ENCODE measurements around the gene ADAM33.

The ADAM33 gene

DNA sequence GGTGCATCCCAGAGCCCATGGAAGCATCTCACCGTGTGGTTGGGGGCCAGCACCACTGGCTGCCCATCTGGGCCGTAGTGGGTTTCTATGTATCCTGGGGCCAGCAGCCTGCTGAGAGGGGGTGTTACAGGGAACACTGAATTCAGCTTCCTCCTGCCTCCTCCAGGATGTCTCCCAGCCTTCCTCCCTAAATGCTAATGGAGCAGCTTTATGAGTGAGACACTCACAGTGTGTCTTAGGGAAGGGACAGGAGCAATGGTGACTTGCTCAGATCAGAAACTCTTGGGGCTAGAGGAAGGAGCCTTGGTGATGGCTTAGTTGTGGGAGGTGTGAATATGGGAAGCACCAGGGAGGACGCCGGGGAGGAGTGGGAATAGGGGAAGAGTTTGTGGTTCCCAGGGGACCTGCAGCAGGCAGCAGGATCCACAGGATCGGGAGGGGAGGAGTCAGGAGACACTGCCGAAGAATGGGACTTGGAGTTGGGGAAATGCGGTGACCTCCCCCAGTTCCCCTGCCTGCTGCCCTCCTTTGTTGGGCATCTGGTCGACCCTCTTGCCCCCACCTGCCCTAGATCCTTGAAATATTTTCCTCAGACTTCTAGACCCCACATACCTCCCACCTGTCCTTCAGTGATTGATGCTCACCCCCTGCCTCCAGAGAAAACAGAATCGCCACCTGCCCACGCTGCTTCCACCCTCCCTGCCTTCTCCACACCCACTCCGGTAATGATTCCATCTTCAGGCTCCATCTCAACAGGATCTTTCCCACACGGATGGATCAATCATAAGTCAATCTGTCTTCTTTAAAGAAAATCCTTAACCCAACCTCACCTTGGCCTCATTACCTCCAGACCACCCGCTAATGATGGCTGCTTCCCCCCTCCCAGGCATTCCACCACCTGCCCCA is 6.6 kb downstream of the ADAM33 start:
- H3K27me3 ChIP-seq (replicated peaks in 2 of 5; ENCODE audit: control insufficient read depth in 4 of 5, insufficient read depth in 5 of 5, low read length in 4 of 5): peaks cover 0 to 85% (median 30%) of the 10 kb centered on the region in 5 experiments
- CTCF ChIA-PET: interaction anchor here (0.7 to 14.4 kb wide), 12 partner anchors 8 to 76 kb away, joined by 3 to 121 read pairs (median 4); partner anchors contain the start of gene SIGLEC1
- WGBS (ENCODE audit: insufficient coverage): 53% methylated on average over 9 of the region's 13 CpGs
- peaks cover 0 to 14% (median 9%) of the 10 kb centered on the region in 4 experiments for H3K4me1 ChIP-seq (ENCODE audit: control extremely low read depth in 1 of 4, control insufficient read depth in 4 of 4, insufficient read depth in 4 of 4, low read length in 3 of 4)
- no peak overlapping the region for H3K27ac ChIP-seq (ENCODE audit: insufficient read depth in 1 of 2, low read depth in 1 of 2, low read length in 2 of 2, poor library complexity in 1 of 2, severe bottlenecking in 2 of 2)
- no peak for DNase-seq
- H3K9me3 ChIP-seq (ENCODE audit: control extremely low read depth in 1 of 5, control insufficient read depth in 4 of 5, insufficient read depth in 2 of 5, low read depth in 1 of 5, low read length in 4 of 5): no peaks in the 10 kb centered on the region
- no peaks in the 10 kb centered on the region for H3K36me3 ChIP-seq (ENCODE audit: control insufficient read depth in 4 of 4, insufficient read depth in 4 of 4, low read length in 3 of 4)
- POLR2A ChIA-PET: no interaction called here
- peak overlapping the region in 1 of 7 experiments; percentile 1 for H3K4me3 ChIP-seq (ENCODE audit: control insufficient read depth in 1 of 7, extremely low read depth in 1 of 7, insufficient read depth in 4 of 7, low read depth in 2 of 7, low read length in 6 of 7)

DNA sequence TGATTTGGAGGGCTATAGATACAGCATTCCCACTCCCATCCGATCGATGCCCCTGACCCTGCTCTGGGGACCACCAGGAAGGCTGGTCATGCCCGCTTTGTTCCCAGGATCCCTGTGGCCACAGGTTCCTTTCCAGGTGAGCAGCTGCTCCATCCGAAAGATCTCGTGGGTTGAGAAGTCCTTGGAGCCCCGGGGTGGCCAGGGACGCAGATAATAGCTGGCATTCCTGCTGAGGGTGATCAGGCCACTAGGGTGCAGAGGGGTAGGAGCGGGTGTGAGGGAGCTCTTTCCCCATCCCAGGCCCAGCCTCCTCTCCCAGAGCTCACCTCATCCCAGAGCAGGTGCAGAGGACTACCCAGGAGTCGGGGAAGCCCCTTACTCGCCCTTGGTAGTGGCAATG is 7.4 kb downstream of the ADAM33 start:
- peaks cover 0 to 81% (median 27%) of the 10 kb centered on the region in 5 experiments for H3K27me3 ChIP-seq (replicated peaks in 2 of 5; ENCODE audit: control insufficient read depth in 4 of 5, insufficient read depth in 5 of 5, low read length in 4 of 5)
- peaks cover 0 to 14% (median 9%) of the 10 kb centered on the region in 4 experiments for H3K4me1 ChIP-seq (ENCODE audit: control extremely low read depth in 1 of 4, control insufficient read depth in 4 of 4, insufficient read depth in 4 of 4, low read length in 3 of 4)
- H3K36me3 ChIP-seq (ENCODE audit: control insufficient read depth in 4 of 4, insufficient read depth in 4 of 4, low read length in 3 of 4): no peaks in the 10 kb centered on the region
- H3K4me3 ChIP-seq (ENCODE audit: control insufficient read depth in 1 of 7, extremely low read depth in 1 of 7, insufficient read depth in 4 of 7, low read depth in 2 of 7, low read length in 6 of 7): no peak overlapping the region
- no peaks in the 10 kb centered on the region for H3K9me3 ChIP-seq (ENCODE audit: control extremely low read depth in 1 of 5, control insufficient read depth in 4 of 5, insufficient read depth in 2 of 5, low read depth in 1 of 5, low read length in 4 of 5)
- POLR2A ChIA-PET: no interaction called here
- CTCF ChIA-PET: interaction anchor here (0.9 to 14.4 kb wide), 8 partner anchors 12 to 94 kb away, joined by 3 to 121 read pairs (median 4); partner anchors contain the start of gene SIGLEC1
- DNase-seq: no peak
- no peak overlapping the region for H3K27ac ChIP-seq (ENCODE audit: insufficient read depth in 1 of 2, low read depth in 1 of 2, low read length in 2 of 2, poor library complexity in 1 of 2, severe bottlenecking in 2 of 2)
- WGBS (ENCODE audit: insufficient coverage): 80% methylated on average over 4 of the region's 10 CpGs

DNA sequence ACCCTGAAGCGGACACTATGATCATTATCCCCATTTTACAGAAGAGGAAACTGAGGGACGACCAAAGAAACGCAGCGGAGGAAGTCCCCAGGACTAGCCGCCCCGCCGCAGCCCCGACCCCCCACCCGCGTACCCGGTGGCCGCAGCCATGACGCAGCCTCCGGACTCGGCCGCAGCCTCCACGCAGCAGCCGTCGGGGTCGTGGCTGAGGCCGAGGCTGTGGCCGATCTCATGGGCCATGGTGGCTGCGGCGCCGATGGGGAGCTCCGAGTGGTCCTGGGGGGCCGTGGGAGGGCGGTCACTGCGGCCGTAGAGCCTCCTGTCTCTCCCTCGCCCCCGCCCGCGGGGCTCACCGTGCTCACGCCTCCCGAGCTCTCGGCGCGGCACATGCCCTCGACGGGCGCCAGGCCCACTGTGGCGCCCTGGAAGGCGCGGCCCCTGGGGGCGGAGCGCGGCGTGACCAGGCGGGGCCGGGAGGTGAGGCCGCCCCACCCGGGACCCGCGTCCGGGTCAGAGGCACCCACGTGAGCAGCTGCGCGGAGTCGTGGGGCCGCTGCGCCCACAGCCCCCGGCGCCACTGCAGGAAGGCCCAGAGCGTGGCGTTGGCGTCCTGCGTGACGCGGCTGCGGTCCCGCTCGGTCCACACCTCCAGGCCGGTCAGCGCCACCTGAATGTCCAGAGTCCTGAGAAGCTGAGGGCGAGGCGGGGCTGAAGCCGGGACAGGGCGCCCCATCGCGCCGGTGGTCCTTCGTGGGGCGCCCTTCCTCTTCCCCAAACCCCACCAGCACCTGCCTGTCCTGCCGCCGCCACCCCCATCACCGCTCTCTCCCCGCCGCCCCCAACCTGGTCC is 8.4 kb downstream of the ADAM33 start:
- Histone ChIP-seq H3K27me3 (replicated peaks in 2 of 5; ENCODE audit: control insufficient read depth in 4 of 5, insufficient read depth in 5 of 5, low read length in 4 of 5) (peaks cover 0 to 78% (median 23%) of the 10 kb centered on the region in 5 experiments), H3K4me3 (ENCODE audit: control insufficient read depth in 1 of 7, extremely low read depth in 1 of 7, insufficient read depth in 4 of 7, low read depth in 2 of 7, low read length in 6 of 7) (peak overlapping the region in 3 of 7 experiments; percentile 48 to 60 (median 57)), H3K9me3 (ENCODE audit: control extremely low read depth in 1 of 5, control insufficient read depth in 4 of 5, insufficient read depth in 2 of 5, low read depth in 1 of 5, low read length in 4 of 5) (no peaks in the 10 kb centered on the region), H3K36me3 (ENCODE audit: control insufficient read depth in 4 of 4, insufficient read depth in 4 of 4, low read length in 3 of 4) (no peaks in the 10 kb centered on the region), H3K27ac (ENCODE audit: insufficient read depth in 1 of 2, low read depth in 1 of 2, low read length in 2 of 2, poor library complexity in 1 of 2, severe bottlenecking in 2 of 2) (no peak overlapping the region), H3K4me1 (ENCODE audit: control extremely low read depth in 1 of 4, control insufficient read depth in 4 of 4, insufficient read depth in 4 of 4, low read length in 3 of 4) (peaks cover 0 to 14% (median 9%) of the 10 kb centered on the region in 4 experiments)
- ChIA-PET POLR2A (no interaction called here), CTCF (interaction anchor here (1.3 to 14.4 kb wide), 6 partner anchors 14 to 95 kb away, joined by 4 to 121 read pairs (median 4); partner anchors contain the start of gene SIGLEC1)
- no peak for DNase-seq
- WGBS (ENCODE audit: insufficient coverage): 35% methylated on average over 88 of the region's 90 CpGs

DNA sequence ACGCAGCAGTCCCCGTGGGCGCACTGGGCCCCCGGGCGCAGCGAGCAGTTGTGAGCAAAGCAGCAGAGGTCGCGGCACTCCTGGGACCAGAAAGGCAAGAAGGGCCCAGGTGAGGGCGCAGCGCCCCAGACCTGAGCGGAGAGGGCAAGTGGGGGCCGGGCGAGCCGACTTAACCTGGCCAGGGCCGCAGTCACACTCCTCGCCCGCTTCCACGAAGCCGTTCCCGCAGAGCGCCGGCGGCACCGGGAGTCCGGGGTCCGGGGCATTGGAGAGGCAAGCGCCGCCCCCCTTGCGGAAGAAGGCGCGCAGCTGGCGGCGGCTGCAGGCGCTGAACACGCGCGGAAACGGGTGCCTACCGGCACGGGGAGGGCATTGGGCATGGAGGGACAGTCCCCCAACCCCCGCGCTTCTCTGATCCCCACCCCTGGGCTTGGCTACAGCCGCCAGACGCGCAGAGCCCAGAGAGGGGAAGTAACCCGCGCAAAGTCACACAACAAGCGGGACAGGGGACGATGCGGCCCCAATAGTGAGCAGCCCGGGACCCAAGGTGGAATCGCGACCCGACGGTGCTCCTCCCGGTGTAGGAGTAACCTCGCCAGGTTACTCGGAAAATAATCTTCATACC is 9.2 kb downstream of the ADAM33 start:
- CTCF ChIA-PET: interaction anchor here (0.6 to 14.4 kb wide), 6 partner anchors 14 to 106 kb away, joined by 3 to 121 read pairs (median 4); partner anchors contain the start of gene SIGLEC1
- peak in 2 of 3 donors; percentile 53 to 62 for DNase-seq
- Histone ChIP-seq H3K27me3 (replicated peaks in 2 of 5; ENCODE audit: control insufficient read depth in 4 of 5, insufficient read depth in 5 of 5, low read length in 4 of 5) (peaks cover 0 to 71% (median 19%) of the 10 kb centered on the region in 5 experiments), H3K27ac (ENCODE audit: insufficient read depth in 1 of 2, low read depth in 1 of 2, low read length in 2 of 2, poor library complexity in 1 of 2, severe bottlenecking in 2 of 2) (no peak overlapping the region), H3K4me3 (ENCODE audit: control insufficient read depth in 1 of 7, extremely low read depth in 1 of 7, insufficient read depth in 4 of 7, low read depth in 2 of 7, low read length in 6 of 7) (peak overlapping the region in 4 of 7 experiments; percentile 42 to 60 (median 52)), H3K4me1 (ENCODE audit: control extremely low read depth in 1 of 4, control insufficient read depth in 4 of 4, insufficient read depth in 4 of 4, low read length in 3 of 4) (peaks cover 0 to 14% (median 9%) of the 10 kb centered on the region in 4 experiments), H3K36me3 (ENCODE audit: control insufficient read depth in 4 of 4, insufficient read depth in 4 of 4, low read length in 3 of 4) (no peaks in the 10 kb centered on the region), H3K9me3 (ENCODE audit: control extremely low read depth in 1 of 5, control insufficient read depth in 4 of 5, insufficient read depth in 2 of 5, low read depth in 1 of 5, low read length in 4 of 5) (no peaks in the 10 kb centered on the region)
- WGBS (ENCODE audit: insufficient coverage): 2% methylated on average over 54 of the region's 58 CpGs
- POLR2A ChIA-PET: no interaction called here

DNA sequence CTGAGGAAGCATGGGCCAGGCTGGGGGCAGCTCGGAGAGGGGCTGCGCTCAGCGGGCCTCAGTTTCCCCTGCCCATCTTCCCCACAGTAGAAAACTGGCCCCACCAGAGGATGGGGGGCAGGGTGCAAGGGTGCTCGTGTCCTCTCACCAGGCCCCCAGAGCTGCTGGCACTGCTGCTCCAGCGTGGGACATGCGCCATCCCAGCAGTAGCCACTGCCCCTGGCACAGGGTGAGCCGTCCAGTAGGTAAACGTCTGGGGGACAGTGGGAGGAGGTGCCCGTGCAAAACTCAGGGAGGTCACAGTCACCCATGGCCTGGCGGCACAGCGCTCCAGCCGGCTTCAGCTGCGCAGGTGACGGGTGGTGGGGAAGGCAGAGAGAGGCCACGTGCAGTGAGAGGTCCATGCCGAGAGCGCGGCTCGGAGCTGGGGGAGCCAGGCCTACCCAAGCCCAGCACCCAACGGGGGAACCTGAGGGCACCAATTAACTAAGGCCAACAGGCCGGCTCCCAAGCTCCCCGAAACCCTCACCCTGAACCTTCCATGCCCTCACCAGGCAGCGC is 9.7 kb downstream of the ADAM33 start:
- H3K36me3 ChIP-seq (ENCODE audit: control insufficient read depth in 4 of 4, insufficient read depth in 4 of 4, low read length in 3 of 4): no peaks in the 10 kb centered on the region
- 39% methylated on average over 14 of the region's 23 CpGs for WGBS (ENCODE audit: insufficient coverage)
- peaks cover 0 to 14% (median 9%) of the 10 kb centered on the region in 4 experiments for H3K4me1 ChIP-seq (ENCODE audit: control extremely low read depth in 1 of 4, control insufficient read depth in 4 of 4, insufficient read depth in 4 of 4, low read length in 3 of 4)
- POLR2A ChIA-PET: no interaction called here
- H3K4me3 ChIP-seq (ENCODE audit: control insufficient read depth in 1 of 7, extremely low read depth in 1 of 7, insufficient read depth in 4 of 7, low read depth in 2 of 7, low read length in 6 of 7): peak overlapping the region in 3 of 7 experiments; percentile 42 to 60 (median 57)
- CTCF ChIA-PET: interaction anchor here (0.6 to 14.4 kb wide), 6 partner anchors 13 to 106 kb away, joined by 3 to 121 read pairs (median 4); partner anchors contain the start of gene SIGLEC1
- no peaks in the 10 kb centered on the region for H3K9me3 ChIP-seq (ENCODE audit: control extremely low read depth in 1 of 5, control insufficient read depth in 4 of 5, insufficient read depth in 2 of 5, low read depth in 1 of 5, low read length in 4 of 5)
- H3K27me3 ChIP-seq (replicated peaks in 2 of 5; ENCODE audit: control insufficient read depth in 4 of 5, insufficient read depth in 5 of 5, low read length in 4 of 5): peaks cover 0 to 66% (median 19%) of the 10 kb centered on the region in 5 experiments
- no peak overlapping the region for H3K27ac ChIP-seq (ENCODE audit: insufficient read depth in 1 of 2, low read depth in 1 of 2, low read length in 2 of 2, poor library complexity in 1 of 2, severe bottlenecking in 2 of 2)
- DNase-seq: no peak

DNA sequence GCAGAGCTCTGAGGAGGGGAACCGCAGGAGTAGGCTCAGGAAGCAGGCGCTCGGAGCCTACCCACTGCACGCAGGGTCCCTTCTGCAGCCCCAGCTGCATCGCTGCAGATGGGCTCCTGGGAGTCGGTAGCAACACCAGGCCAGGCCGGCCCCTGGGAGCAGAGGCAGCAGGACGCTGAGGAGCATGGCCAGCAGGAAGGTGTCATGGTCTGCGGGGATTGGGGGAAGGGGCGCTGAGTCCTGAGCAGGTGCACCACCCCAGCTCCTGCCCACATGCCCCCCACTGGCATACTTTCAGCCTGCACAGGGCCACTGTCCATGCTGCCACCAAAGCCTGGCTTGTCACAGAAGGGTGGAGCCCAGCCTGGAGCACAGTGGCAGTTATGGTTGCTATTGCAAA is 10.9 kb downstream of the ADAM33 start:
- H3K9me3 ChIP-seq (ENCODE audit: control extremely low read depth in 1 of 5, control insufficient read depth in 4 of 5, insufficient read depth in 2 of 5, low read depth in 1 of 5, low read length in 4 of 5): no peaks in the 10 kb centered on the region
- H3K4me3 ChIP-seq (ENCODE audit: control insufficient read depth in 1 of 7, extremely low read depth in 1 of 7, insufficient read depth in 4 of 7, low read depth in 2 of 7, low read length in 6 of 7): no peak overlapping the region
- DNase-seq: no peak
- CTCF ChIA-PET: interaction anchor here (0.8 to 14.4 kb wide), 2 partner anchors 27 to 39 kb away, joined by 4 to 121 read pairs; partner anchors contain the start of gene SIGLEC1
- no peak overlapping the region for H3K27ac ChIP-seq (ENCODE audit: insufficient read depth in 1 of 2, low read depth in 1 of 2, low read length in 2 of 2, poor library complexity in 1 of 2, severe bottlenecking in 2 of 2)
- H3K27me3 ChIP-seq (replicated peaks in 2 of 5; ENCODE audit: control insufficient read depth in 4 of 5, insufficient read depth in 5 of 5, low read length in 4 of 5): peaks cover 0 to 61% (median 18%) of the 10 kb centered on the region in 5 experiments
- WGBS (ENCODE audit: insufficient coverage): 79% methylated on average over 10 of the region's 10 CpGs
- H3K4me1 ChIP-seq (ENCODE audit: control extremely low read depth in 1 of 4, control insufficient read depth in 4 of 4, insufficient read depth in 4 of 4, low read length in 3 of 4): peaks cover 0 to 19% (median 14%) of the 10 kb centered on the region in 4 experiments
- H3K36me3 ChIP-seq (ENCODE audit: control insufficient read depth in 4 of 4, insufficient read depth in 4 of 4, low read length in 3 of 4): no peaks in the 10 kb centered on the region
- POLR2A ChIA-PET: interaction anchor here (0.6 kb wide), 1 partner anchor 76 kb away, joined by 3 read pairs; no protein-coding TSS in a partner anchor
